Sigmoid colon (tissue), 7 donors: ENCODE data around the gene NKX6-1. TPM values are rescaled to one million over a fixed set of nuclear protein-coding genes. Genes with fewer than 3 reads are reported as not detected.

Experiments used
- DNase-seq: peaks from one replicate; pipeline ENCODE4 v3.0.0-alpha.2; 2019
- H3K27ac ChIP-seq, 4 donors: fragments of 200-600 bp; sonication (generic); one replicate each; pipeline ENCODE4 v1.5.1; 2016 to 2019; ENCODE audit warnings: mild to moderate bottlenecking in 1 of 4
- H3K27me3 ChIP-seq, 3 donors: fragments of 200-600 bp; sonication (generic); one replicate each; pipeline ENCODE4 v1.5.1; 2019; ENCODE audit warnings: mild to moderate bottlenecking in 1 of 3
- H3K36me3 ChIP-seq, 4 donors: fragments of 200-600 bp; sonication (generic); one replicate each; pipeline ENCODE4 v1.5.1; 2016 to 2019
- H3K4me1 ChIP-seq, 4 donors: fragments of 200-600 bp; sonication (generic); one replicate each; pipeline ENCODE4 v1.5.1; 2017 to 2019
- H3K4me3 ChIP-seq, 4 donors: fragments of 200-600 bp; sonication (generic); one replicate each; pipeline ENCODE4 v1.5.1; 2017 to 2019; ENCODE audit warnings: mild to moderate bottlenecking in 2 of 4, moderate library complexity in 1 of 4
- H3K9me3 ChIP-seq, 4 donors: fragments of 200-600 bp in 3 of 4; sonication (generic) in 3 of 4; one replicate each; pipeline versions ENCODE4 v1.5.1 to v1.6.1; 2013 to 2019
- CTCF ChIP-seq, 4 experiments: fragments of 450-650 bp in 3 of 4; fragments of 200-600 bp in 1 of 4; IDR thresholded peaks; one replicate each; pipeline ENCODE4 v1.5.1; 2016 to 2019; ENCODE audit warnings: antibody characterized with exemption in 4 of 4, mild to moderate bottlenecking in 3 of 4, moderate library complexity in 2 of 4
- EP300 ChIP-seq, 4 donors: sonication (generic); formaldehyde crosslinking; IDR thresholded peaks; one replicate each; pipeline ENCODE4 v1.6.1; 2017; ENCODE audit warnings: antibody characterized with exemption in 4 of 4
- POLR2A ChIP-seq, 2 donors: fragments of 450-650 bp; IDR thresholded peaks; one replicate each; pipeline ENCODE4 v1.6.1; 2016; ENCODE audit warnings: antibody characterized with exemption in 2 of 2, mild to moderate bottlenecking in 2 of 2, moderate library complexity in 2 of 2
- POLR2AphosphoS5 ChIP-seq, 4 donors: sonication (generic); formaldehyde crosslinking; IDR thresholded peaks; one replicate each; pipeline ENCODE4 v1.6.1; 2017; ENCODE audit warnings: antibody characterized with exemption in 4 of 4
- WGBS, 2 donors: extraction: QIAGEN DNeasy Blood & Tissue Kit; methylation state at CpG; one replicate each; pipeline ENCODE4 v1.1.7; 2013; 5-methylcytosine and 5-hydroxymethylcytosine counted together
- intact Hi-C: fragments of 100-400 bp; cut with DNase I; formaldehyde crosslinking; loops from one replicate; pipeline ENCODE4 v1.15.1; 2023
- polyA plus RNA-seq, 3 donors: library from polyadenylated mRNA; stranded (reverse); fragments of 200-250 nt; gene quantifications; one replicate each; pipeline ENCODE4 v1.2.3, GENCODE V29; 2013
- small RNA-seq, 3 donors: library from RNA; depleted of rRNA; stranded (forward); fragments of <200 nt; gene quantifications; one replicate each; pipeline ENCODE3, GENCODE V24; 2016
- total RNA-seq, 4 donors: library from RNA; depleted of rRNA; stranded (reverse); fragments of >200 nt; gene quantifications; one replicate each; pipeline ENCODE4 v1.1.0, GENCODE V29; 2016
- donor health status: healthy with polysubstance abuse.
- donor health status: Bipolar disorder and iron deficiency.
- donor health status: healthy.

Gene NKX6-1
- total and polyA plus RNA-seq, 7 donors, result 0.01 TPM; not detected in 6

- Histone ChIP-seq H3K27me3 (no peaks in the 10 kb centered on the region), H3K9me3 (no peaks in the 10 kb centered on the region), H3K27ac (no peak overlapping the region), H3K4me1 (peaks cover 0 to 8% (median 0%) of the 10 kb centered on the region in 4 donors), H3K36me3 (no peaks in the 10 kb centered on the region), H3K4me3 (no peak overlapping the region)
- TF ChIP-seq POLR2A (IDR thresholded peaks at IDR 0.05) (no peak), EP300 (IDR thresholded peaks at IDR 0.05) (no peak), CTCF (IDR thresholded peaks at IDR 0.05) (no peak), POLR2AphosphoS5 (IDR thresholded peaks at IDR 0.05) (no peak)
- intact Hi-C loops, result no loop called here
- 20 to 44% methylated on average over 3 of the region's 3 CpGs for WGBS, 2 donors
- DNase-seq, result no peak
Measured at GRCh38 chr4:84451546-84451945, 47.5 kb downstream of the NKX6-1 start.

- H3K4me1 ChIP-seq, result no peaks in the 10 kb centered on the region
- DNase-seq, result no peak
- H3K9me3 ChIP-seq, result no peaks in the 10 kb centered on the region
- H3K27me3 ChIP-seq, result no peaks in the 10 kb centered on the region
- WGBS, 2 donors, result 78 to 92% methylated on average over 5 of the region's 5 CpGs
- no peak overlapping the region for H3K27ac ChIP-seq
- intact Hi-C loops, result no loop called here
- H3K36me3 ChIP-seq, result no peaks in the 10 kb centered on the region
- TF ChIP-seq CTCF (IDR thresholded peaks at IDR 0.05) (no peak), EP300 (IDR thresholded peaks at IDR 0.05) (no peak), POLR2AphosphoS5 (IDR thresholded peaks at IDR 0.05) (no peak), POLR2A (IDR thresholded peaks at IDR 0.05) (no peak)
- H3K4me3 ChIP-seq, result no peak overlapping the region
Measured at GRCh38 chr4:84443523-84443922, 55.6 kb downstream of the NKX6-1 start.

- TF ChIP-seq CTCF (IDR thresholded peaks at IDR 0.05) (no peak), EP300 (IDR thresholded peaks at IDR 0.05) (no peak), POLR2AphosphoS5 (IDR thresholded peaks at IDR 0.05) (no peak), POLR2A (IDR thresholded peaks at IDR 0.05) (no peak)
- no peak overlapping the region for H3K4me3 ChIP-seq
- no peak overlapping the region for H3K27ac ChIP-seq
- H3K36me3 ChIP-seq, result no peaks in the 10 kb centered on the region
- DNase-seq, result no peak
- intact Hi-C loops, result no loop called here
- 87 to 88% methylated on average over 2 of the region's 2 CpGs for WGBS, 2 donors
- no peaks in the 10 kb centered on the region for H3K4me1 ChIP-seq
- no peaks in the 10 kb centered on the region for H3K9me3 ChIP-seq
- no peaks in the 10 kb centered on the region for H3K27me3 ChIP-seq
Measured at GRCh38 chr4:84442778-84443177, 56.3 kb downstream of the NKX6-1 start.

Small RNA genes within 50 kb of the gene (small RNA-seq; reads per million reads assigned to genes)
- gene RPL3P13, result 0 reads per million in 3 donors

Other genes with a start within 250 kb of the NKX6-1 start
- gene CDS1, start 83.8 kb upstream of the NKX6-1 start, total RNA-seq, result under 1 TPM; under 0.01 to 0.49 (median 0.27) TPM
- 10 to 100 TPM in 1 of 3 donors, 1 to 10 TPM in 2; 6.9 to 11.6 (median 7.8) TPM for gene CDS1, start 83.8 kb upstream of the NKX6-1 start, polyA plus RNA-seq